Activated naive CD8-positive, alpha-beta T cell treated with anti-CD3 and anti-CD28 coated beads, Interleukin-2, amount 50 U/mL, for 16 hours (primary cell): ENCODE data around the gene ERC1.
"Not testable (repeated sequence)": the region's sequence is repeated elsewhere in the genome, so short reads cannot be mapped to it uniquely, and the experiment has no call there.

Experiments used
- DNase-seq: peaks from one replicate; pipeline ENCODE4 v3.0.0-alpha.2; 2020; ENCODE audit warnings: low read depth, low spot score

ERC1 gene

GRCh38 chr12:1073652-1074051, 82.6 kb downstream of the ERC1 start:
- no peak for DNase-seq

DNA sequence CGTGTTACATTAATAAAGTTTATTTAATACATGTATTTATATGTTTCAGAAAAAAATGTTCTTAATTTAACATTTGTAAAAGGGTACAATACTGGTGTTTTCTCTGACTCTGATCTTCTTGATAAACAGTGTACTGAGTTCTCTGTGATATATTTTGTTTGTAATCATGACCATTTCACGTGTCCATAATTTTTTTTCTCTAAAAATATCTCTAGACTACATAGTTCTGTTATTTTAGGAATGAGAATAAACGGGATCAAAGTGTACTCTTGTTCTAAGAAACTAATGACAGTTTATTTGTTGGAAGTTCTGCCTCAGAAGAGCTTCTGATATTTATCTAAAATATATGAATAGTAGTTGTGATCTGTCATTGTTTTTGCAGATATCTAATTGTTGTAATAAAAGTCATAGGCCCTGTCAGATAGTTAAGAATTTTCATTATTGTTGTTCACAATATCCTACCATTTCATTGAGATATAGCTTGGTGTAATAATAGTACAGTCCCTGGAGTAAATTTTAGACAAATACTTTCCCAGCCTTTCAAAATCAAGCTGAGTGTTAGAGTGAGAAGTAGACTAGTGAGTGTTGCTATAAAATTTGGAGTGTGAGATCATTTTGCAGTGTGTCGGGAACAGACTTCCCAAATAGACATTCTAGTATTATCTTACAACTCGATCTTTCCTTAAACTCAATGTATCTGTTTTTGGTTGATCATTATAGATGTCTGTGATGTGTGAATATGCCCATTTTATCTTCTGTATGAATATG, 86.2 kb downstream of the ERC1 start:
- DNase-seq = no peak

DNA sequence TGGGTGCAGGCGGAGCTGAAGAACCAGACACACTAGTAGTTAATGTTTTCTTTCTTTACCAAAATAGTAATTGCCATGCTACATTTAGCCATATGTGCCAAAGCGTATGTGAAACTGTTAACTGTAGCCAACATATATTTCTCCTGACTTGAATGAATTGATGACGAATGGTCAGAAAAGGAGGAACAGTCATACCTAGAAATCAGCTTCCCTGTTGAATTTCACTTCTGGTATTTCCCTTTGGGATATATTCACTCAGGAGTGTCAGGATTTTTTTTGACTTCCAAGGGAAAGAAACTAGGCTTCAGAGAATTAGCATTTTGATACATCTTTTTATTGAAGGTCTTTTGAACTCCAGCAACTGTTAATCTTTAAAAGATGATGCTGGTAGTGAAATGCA, 87.0 kb downstream of the ERC1 start:
- DNase-seq = no peak

DNA sequence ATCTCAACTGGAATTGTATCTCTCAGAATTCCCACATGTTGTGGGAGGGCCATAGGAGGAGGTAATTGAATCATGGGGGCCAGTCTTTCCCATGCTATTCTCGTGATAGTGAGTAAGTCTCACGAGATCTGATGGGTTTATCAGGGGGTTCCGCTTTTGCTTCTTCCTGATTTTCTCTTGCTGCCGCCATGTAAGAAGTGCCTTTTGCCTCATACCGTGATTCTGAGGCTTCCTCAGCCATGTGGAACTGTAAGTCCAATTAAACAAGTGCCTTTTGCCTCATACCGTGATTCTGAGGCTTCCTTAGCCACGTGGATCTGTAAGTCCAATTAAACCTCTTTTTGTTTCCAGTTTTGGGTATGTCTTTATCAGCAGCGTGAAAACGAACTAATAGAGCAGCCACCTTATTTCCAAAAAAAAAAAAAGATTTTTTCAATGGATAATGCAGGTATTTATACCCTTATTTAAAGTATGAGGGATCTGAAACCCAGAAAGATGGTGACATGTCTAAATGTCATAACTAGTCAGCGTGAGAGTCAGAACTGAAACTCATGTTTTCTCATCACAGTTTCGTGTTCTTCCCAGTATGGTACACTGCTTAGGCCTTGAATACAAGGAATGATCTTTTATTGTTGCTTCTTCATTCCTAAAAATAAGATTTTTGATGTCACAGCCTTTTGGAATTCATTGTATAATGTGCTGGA, 89.6 kb downstream of the ERC1 start:
- no peak for DNase-seq

DNA sequence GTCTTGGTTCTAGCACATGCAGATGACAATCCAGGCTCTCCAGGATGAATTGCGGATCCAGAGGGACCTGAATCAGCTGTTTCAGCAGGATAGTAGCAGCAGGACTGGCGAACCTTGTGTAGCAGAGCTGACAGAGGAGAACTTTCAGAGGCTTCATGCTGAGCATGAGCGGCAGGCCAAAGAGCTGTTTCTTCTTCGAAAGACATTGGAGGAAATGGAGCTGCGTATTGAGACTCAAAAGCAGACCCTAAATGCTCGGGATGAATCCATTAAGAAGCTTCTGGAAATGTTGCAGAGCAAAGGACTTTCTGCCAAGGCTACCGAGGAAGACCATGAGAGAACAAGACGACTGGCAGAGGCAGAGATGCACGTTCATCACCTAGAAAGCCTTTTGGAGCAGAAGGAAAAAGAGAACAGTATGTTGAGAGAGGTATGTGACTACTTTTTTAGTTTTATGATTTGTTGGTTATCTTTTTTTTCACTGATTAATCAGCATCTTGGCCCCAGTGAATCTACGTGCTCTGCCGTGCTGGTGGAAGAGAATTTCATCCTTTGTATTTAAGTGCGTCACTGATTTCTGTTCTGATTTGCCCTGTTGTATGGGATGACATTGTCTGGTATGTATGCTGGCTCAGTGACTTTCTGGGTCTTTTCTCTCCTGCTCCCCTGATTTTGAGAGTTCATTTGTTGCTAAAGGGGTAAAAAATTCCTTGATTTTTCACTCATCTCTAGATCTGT, 92.3 kb downstream of the ERC1 start:
- no peak for DNase-seq

DNA sequence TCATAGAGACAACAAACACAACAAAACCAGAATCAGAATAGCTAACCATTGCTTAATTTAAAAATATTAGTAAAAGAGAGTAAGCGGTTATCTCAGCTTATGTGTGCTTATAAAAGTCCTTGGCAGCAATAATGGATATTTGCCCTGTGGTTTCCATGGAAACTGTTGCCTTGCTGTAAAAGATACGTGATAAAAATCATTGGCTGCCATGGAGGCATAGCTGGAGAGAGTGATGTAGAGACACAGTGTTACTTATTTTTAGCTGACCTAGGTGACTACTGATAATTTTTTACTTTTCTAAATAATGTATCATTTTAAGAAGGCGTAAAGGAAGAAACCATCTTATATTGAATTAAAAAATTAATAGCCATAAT, 92.9 kb downstream of the ERC1 start:
- DNase-seq = no peak

GRCh38 chr12:1091350-1091749, 100.3 kb downstream of the ERC1 start:
- DNase-seq = no peak

GRCh38 chr12:1093166-1093751, 102.2 kb downstream of the ERC1 start:
- no peak for DNase-seq

DNA sequence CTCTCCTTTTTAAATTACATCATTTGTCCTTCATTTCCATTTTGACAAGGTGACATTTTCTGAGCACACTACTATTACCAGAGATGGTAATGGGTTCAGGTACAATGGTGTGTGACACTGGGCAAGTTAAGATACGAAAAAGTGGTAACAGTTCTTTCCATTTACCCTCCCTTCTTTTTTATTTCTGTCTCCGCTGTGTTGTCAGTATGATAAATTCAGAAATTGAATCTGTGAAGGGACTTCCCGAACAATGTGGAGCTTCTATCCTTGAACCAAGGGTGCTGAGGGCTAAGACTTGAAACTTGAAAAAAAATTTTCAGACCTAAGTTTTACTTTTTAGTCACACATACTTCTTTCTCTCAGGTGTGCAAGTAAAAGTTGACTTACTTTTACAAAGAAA, 103.7 kb downstream of the ERC1 start:
- no peak for DNase-seq

GRCh38 chr12:1099158-1099557, 108.1 kb downstream of the ERC1 start:
- no peak for DNase-seq

DNA sequence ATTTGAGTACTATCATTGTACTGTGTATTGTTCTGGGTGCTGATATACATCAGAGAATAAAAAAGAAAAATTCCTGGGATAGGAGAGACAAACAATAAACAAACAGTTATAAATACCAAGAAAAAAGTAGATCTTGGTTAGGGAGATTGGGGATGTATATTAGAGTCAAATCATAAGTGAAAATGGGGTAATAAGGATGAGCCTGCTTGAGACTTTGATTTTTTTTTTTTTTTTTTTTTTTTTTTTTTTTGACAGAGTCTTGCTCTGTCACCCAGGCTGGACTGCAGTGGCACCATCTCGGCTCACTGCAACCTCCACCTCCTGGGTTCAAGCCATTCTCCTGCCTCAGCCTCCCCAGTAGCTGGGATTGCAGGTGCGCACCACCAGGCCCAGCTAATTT, 108.6 kb downstream of the ERC1 start:
- not testable (repeated sequence) for DNase-seq

GRCh38 chr12:1102115-1102514, 111.1 kb downstream of the ERC1 start:
- DNase-seq = no peak

DNA sequence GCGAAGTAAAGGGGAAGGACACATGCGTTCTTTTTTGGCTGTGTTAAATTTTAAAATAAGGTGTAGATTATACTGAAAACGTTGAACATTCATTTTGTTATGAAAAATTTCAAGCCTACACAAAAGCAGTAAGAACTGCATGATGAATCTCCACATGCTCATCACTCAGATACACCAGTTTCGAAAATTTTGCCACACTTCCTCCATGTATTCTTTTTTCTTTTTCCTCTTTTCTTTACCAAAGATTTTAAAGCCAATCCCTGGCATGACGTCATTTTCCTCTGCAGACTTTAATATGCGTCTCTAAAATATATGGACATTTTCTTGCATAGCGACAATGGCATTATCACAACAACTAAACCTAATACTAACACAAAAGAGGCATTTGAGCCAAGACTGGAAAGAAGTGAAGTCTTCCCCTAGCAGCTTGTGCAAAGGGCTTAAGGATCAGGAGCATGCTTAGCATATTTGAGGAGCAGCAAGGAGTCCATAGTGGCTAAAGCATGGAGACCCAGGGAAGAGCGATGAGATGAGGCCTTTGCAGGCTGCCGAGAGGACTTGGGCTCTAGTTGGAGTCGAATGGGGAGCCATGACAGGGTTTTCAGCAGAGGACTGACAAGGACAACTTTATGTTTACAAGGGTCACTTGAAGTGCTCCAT, 111.9 kb downstream of the ERC1 start:
- DNase-seq = no peak

DNA sequence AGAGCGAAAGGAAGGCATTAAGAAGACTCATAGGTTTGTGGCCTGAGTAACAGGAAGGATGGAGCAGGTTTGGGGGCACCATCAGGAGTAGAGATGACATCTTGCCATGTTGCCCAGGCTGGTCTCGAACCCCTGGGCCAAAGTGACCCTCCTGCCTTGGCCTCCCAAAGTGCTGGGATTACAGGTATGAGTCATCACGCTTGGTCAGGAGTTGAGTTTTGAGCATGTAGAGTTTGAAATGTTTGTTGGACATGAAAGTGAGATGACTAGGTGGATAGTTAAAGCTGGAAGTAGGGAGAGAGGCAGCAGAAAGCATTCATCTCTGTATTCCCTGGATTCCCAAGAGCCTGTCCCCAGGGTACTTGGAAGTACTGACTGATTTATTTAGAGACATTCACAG, 112.6 kb downstream of the ERC1 start:
- no peak for DNase-seq

GRCh38 chr12:1104088-1104800, 113.2 kb downstream of the ERC1 start:
- DNase-seq = no peak

DNA sequence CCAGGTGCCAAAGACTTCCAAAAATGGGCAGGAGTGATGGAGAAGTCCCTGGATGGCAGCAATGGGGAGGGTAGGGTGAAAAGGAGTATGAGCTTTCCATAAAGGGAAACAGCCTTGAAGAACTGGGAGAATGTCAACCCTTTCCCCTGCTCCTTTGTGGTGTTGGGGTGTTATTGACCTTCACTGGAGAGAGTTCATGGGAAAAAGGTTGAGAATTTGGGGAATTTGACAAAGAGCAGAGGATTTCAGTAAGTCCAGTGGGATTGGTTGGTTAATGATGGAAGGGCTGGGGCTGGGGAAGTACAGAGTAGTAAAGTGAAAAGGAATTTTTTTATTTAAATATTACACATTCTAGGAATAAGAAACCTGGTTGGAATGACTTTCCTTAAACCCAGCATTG, 116.6 kb downstream of the ERC1 start:
- no peak for DNase-seq

- DNase-seq = no peak
Observed at GRCh38 chr12:1108276-1108675, 117.3 kb downstream of the ERC1 start.

GRCh38 chr12:1115484-1116231, 124.6 kb downstream of the ERC1 start:
- no peak for DNase-seq

- DNase-seq = no peak
Observed at GRCh38 chr12:1117371-1117770, 126.3 kb downstream of the ERC1 start.

- peak; percentile 21 for DNase-seq
Observed at GRCh38 chr12:1117970-1118563, 127.0 kb downstream of the ERC1 start.
